H54 (cell line): ENCODE data around the gene CCL19.

Experiments used
- DNase-seq: peaks from one replicate; pipeline ENCODE4 v3.0.0; 2011; ENCODE audit warnings: low spot score, mixed read lengths; ENCODE audit not compliant: insufficient read length
- FAIRE-seq: peaks from 3 replicates; lab custom pipeline; 2011; peaks lifted over from hg19 to GRCh38; lab: Jason Lieb, UNC
- POLR2A ChIP-seq: IDR thresholded peaks from 2 replicates; pipeline ENCODE4 v1.6.1; 2011; ENCODE audit warnings: low read depth, mild to moderate bottlenecking, low read length

CCL19 gene

GRCh38 chr9:34650816-34651215, 40.3 kb downstream of the CCL19 start:
- no peak for FAIRE-seq

GRCh38 chr9:34648673-34649072, 42.4 kb downstream of the CCL19 start:
- DNase-seq: no peak
- FAIRE-seq: no peak
- no peak for TF ChIP-seq POLR2A

More at GRCh38 chr9:34650816-34651215, 40.3 kb downstream of the CCL19 start:
- no peak for TF ChIP-seq POLR2A
- no peak for DNase-seq

DNA sequence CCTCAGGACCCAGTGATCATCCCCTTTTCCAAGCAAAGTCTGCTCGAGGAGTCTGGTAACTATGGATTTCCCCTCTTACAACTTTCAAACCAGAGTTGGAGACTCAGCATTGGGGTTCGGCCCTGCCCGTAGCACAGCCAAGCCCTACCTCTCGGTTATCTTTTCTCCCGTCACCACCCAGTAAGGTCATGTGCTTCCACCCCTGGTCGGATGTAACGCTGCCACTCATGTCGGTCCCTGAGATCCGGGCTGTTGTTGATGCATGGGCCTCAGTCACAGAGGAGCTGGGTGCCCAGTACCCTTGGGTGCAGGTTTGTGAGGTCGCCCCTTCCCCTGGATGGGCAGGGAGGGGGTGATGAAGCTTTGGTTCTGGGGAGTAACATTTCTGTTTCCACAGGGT, 43.4 kb downstream of the CCL19 start:
- TF ChIP-seq POLR2A: no peak
- FAIRE-seq (no peak), DNase-seq (no peak)

DNA sequence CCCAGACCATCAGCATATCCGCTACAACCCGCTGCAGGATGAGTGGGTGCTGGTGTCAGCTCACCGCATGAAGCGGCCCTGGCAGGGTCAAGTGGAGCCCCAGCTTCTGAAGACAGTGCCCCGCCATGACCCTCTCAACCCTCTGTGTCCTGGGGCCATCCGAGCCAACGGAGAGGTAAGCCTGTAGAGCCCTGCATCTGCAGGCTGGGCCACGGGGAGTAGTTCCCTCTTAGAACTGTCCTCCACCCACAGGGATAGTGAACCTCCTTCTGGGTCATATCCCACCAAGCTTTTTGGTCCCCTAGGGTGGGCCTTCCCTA, 44.0 kb downstream of the CCL19 start:
- no peak for TF ChIP-seq POLR2A
- FAIRE-seq (no peak), DNase-seq (no peak)

GRCh38 chr9:34646211-34647083, 44.6 kb downstream of the CCL19 start, which contains the start of gene GALT:
TSS of gene GALT (plus strand) at chr9:34646675. CDS start at chr9:34646705, 30 bp downstream.
- peak; percentile 77 for DNase-seq
- peak; percentile 67 for TF ChIP-seq POLR2A
- no peak for FAIRE-seq

- no peak for TF ChIP-seq POLR2A
- FAIRE-seq (no peak), DNase-seq (no peak)
Measured at GRCh38 chr9:34644766-34645314, 46.2 kb downstream of the CCL19 start.

- DNase-seq (no peak), FAIRE-seq (no peak)
- no peak for TF ChIP-seq POLR2A
Measured at GRCh38 chr9:34642679-34643078, 48.4 kb downstream of the CCL19 start.
